GM23338 (cell line): ENCODE measurements around the gene PRDM10. TPM values are rescaled to one million over a fixed set of nuclear protein-coding genes. Genes with fewer than 3 reads are reported as not detected.

Experiments
- ATAC-seq: fragments of 200-7000 bp; cut with Tn5 transposase; 3 replicates; pipeline ENCODE4 v1.9.1; 2020
- DNase-seq: peaks from one replicate; pipeline ENCODE4 v3.0.0-alpha.2; 2015; ENCODE audit warnings: low spot score
- H2AFZ ChIP-seq: fragments of 200-600 bp; sonication (generic); 2 replicates; pipeline ENCODE4 v1.8.0; 2016; ENCODE audit warnings: antibody characterized with exemption, mild to moderate bottlenecking, moderate library complexity
- H3F3A ChIP-seq: fragments of 200-600 bp; sonication (generic); replicated peaks from 2 replicates; pipeline ENCODE4 v1.8.0; 2017; ENCODE audit warnings: antibody characterized with exemption, mixed run types, low read depth
- H3K27ac ChIP-seq: fragments of 200-600 bp; sonication (generic); 2 replicates; pipeline ENCODE4 v1.6.1; 2016; ENCODE audit warnings: low read depth
- H3K27me3 ChIP-seq: fragments of 200-600 bp; sonication (generic); 2 replicates; pipeline ENCODE4 v1.8.0; 2016; ENCODE audit warnings: mild to moderate bottlenecking, mixed run types, moderate library complexity; ENCODE audit not compliant: insufficient read depth
- H3K36me3 ChIP-seq: fragments of 200-600 bp; sonication (generic); 2 replicates; pipeline ENCODE4 v1.8.0; 2016; ENCODE audit warnings: mild to moderate bottlenecking; ENCODE audit not compliant: insufficient read depth
- H3K4me1 ChIP-seq: fragments of 200-600 bp; sonication (generic); 2 replicates; pipeline ENCODE4 v1.8.0; 2016; ENCODE audit warnings: mild to moderate bottlenecking, moderate library complexity; ENCODE audit not compliant: insufficient read depth
- H3K4me2 ChIP-seq: fragments of 200-600 bp; sonication (generic); 2 replicates; pipeline ENCODE4 v1.7.1; 2017; ENCODE audit warnings: mixed run types
- H3K4me3 ChIP-seq: fragments of 200-600 bp; sonication (generic); 2 replicates; pipeline ENCODE4 v1.6.1; 2016; ENCODE audit warnings: mixed run types
- H3K79me2 ChIP-seq: fragments of 200-600 bp; sonication (generic); replicated peaks from 2 replicates; pipeline ENCODE4 v1.8.0; 2017; ENCODE audit warnings: mild to moderate bottlenecking; ENCODE audit not compliant: insufficient read depth
- H3K9me2 ChIP-seq: fragments of 200-600 bp; sonication (generic); 2 replicates; pipeline ENCODE4 v1.8.0; 2017; ENCODE audit not compliant: insufficient read depth
- H4K20me1 ChIP-seq: fragments of 200-600 bp; sonication (generic); replicated peaks from 2 replicates; pipeline ENCODE4 v1.8.0; 2017; ENCODE audit warnings: mild to moderate bottlenecking; ENCODE audit not compliant: insufficient read depth
- H3K27ac Mint-ChIP-seq: 2 replicates; pipeline ENCODE4 v1.8.0; 2020; ENCODE audit warnings: inconsistent platforms, mild to moderate bottlenecking, moderate library complexity, mixed read lengths
- H3K27me3 Mint-ChIP-seq: 3 replicates; pipeline ENCODE4 v1.8.0; 2022; ENCODE audit warnings: low read depth, mild to moderate bottlenecking, moderate library complexity, mixed read lengths, inconsistent platforms; ENCODE audit not compliant: insufficient read depth, poor library complexity
- H3K36me3 Mint-ChIP-seq: 3 replicates; pipeline ENCODE4 v1.8.0; 2021; ENCODE audit warnings: low read depth, mild to moderate bottlenecking, inconsistent platforms, moderate library complexity, mixed read lengths
- H3K4me1 Mint-ChIP-seq: 3 replicates; pipeline ENCODE4 v1.8.0; 2020; ENCODE audit warnings: mild to moderate bottlenecking, inconsistent platforms, mixed read lengths
- H3K4me3 Mint-ChIP-seq: 3 replicates; pipeline ENCODE4 v1.8.0; 2021; ENCODE audit warnings: moderate library complexity, mild to moderate bottlenecking, inconsistent platforms, mixed read lengths
- H3K9me3 Mint-ChIP-seq: 3 replicates; pipeline ENCODE4 v1.8.0; 2020; ENCODE audit warnings: moderate library complexity, mild to moderate bottlenecking, inconsistent platforms, mixed read lengths
- CREB1 ChIP-seq: fragments of 250-450 bp; sonication (Bioruptor Pico); IDR thresholded peaks from 2 replicates; pipeline ENCODE4 v1.5.0; 2020; ENCODE audit warnings: low read depth, mild to moderate bottlenecking, moderate library complexity
- ETS1 ChIP-seq: IDR thresholded peaks from 2 replicates; pipeline ENCODE4 v1.6.1; 2016; ENCODE audit warnings: antibody characterized with exemption
- EZH2 ChIP-seq: fragments of 200-600 bp; sonication (generic); IDR thresholded peaks from one replicate; pipeline ENCODE4 v1.8.0; 2017; ENCODE audit warnings: antibody characterized with exemption, mild to moderate bottlenecking, low read depth; ENCODE audit not compliant: unreplicated experiment
- EZH2phosphoT487 ChIP-seq: fragments of 200-600 bp; sonication (generic); IDR thresholded peaks from one replicate; pipeline ENCODE4 v1.8.1; 2018; ENCODE audit warnings: antibody characterized with exemption; ENCODE audit not compliant: unreplicated experiment
- JUNB ChIP-seq: IDR thresholded peaks from one replicate; pipeline ENCODE4 v1.6.1; 2016; ENCODE audit warnings: antibody characterized with exemption; ENCODE audit not compliant: unreplicated experiment
- NANOG ChIP-seq: IDR thresholded peaks from 2 replicates; pipeline ENCODE4 v1.6.1; 2016; ENCODE audit warnings: antibody characterized with exemption, borderline replicate concordance
- POLR2AphosphoS5 ChIP-seq: IDR thresholded peaks from 2 replicates; pipeline ENCODE4 v1.6.1; 2016; ENCODE audit warnings: antibody characterized with exemption, low read depth
- REST ChIP-seq: IDR thresholded peaks from one replicate; pipeline ENCODE4 v1.6.1; 2018; ENCODE audit warnings: antibody characterized with exemption; ENCODE audit not compliant: unreplicated experiment
- STAT1 ChIP-seq: IDR thresholded peaks from one replicate; pipeline ENCODE4 v1.6.1; 2016; ENCODE audit warnings: antibody characterized with exemption; ENCODE audit not compliant: unreplicated experiment
- ZNF114 ChIP-seq: fragments of 250-450 bp; sonication (Bioruptor Pico); IDR thresholded peaks from 2 replicates; pipeline ENCODE4 v1.5.0; 2020; ENCODE audit warnings: mild to moderate bottlenecking, moderate library complexity
- ZNF331 ChIP-seq: fragments of 250-450 bp; sonication (Bioruptor Pico); IDR thresholded peaks from 2 replicates; pipeline ENCODE4 v1.5.0; 2020; ENCODE audit warnings: low read depth, mild to moderate bottlenecking, moderate library complexity
- polyA plus RNA-seq: library from polyadenylated mRNA; unstranded; fragments of >200 nt; fragmentation: Nextera tagmentation; extraction: Ambion mirVana; gene quantifications from 2 replicates; pipeline ENCODE4 v1.2.1, GENCODE V29; 2016
- total RNA-seq: library from RNA; depleted of rRNA; stranded (reverse); fragments of >200 nt; shearing (Covaris generic); gene quantifications from 2 replicates; pipeline ENCODE4 v1.2.3, GENCODE V29; 2014
- TF ChIP-seq, protein P1 (sequence below): fragments of 250-450 bp; sonication (Bioruptor Pico); IDR thresholded peaks from 2 replicates; pipeline ENCODE4 v1.5.0; 2020; ENCODE audit warnings: mild to moderate bottlenecking, moderate library complexity

Gene PRDM10
- total and polyA plus RNA-seq, 2 experiments from 2014 or later = 5.2 to 14.9 TPM

- TF ChIP-seq REST (no peak), ETS1 (no peak), STAT1 (no peak), ZNF114 (CRISPR knock-in tag) (no peak), CREB1 (CRISPR knock-in tag) (no peak), EZH2phosphoT487 (no peak), EZH2 (no peak)
These were observed 57.3 kb downstream of the PRDM10 start (continued) for GRCh38 chr11:129945373-129945772.

DNA sequence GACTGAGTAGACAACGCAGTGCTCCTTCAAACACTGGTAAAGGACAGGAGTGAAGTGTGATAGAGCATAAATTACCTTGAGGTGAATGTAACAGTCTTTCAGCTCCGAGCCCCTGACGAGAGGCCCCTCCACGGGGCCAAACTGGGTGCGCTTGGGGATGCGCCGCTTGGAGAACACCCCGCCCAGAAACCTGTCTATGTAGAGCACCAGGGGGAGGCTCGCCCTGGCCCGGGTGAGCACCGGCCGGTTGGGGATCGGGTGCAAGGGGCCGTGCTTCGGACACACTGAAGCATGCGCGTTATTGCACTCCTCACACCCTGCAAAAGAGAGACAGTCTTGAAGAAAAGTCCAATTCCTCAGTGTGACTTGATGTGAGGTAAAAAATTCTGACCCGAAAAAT, 57.9 kb downstream of the PRDM10 start:
- Histone ChIP-seq H3K36me3 (peaks cover 8% of the 10 kb centered on the region; the same call in 1 of the 2 replicates), H3F3A (no peaks in the 10 kb centered on the region), H3K79me2 (no peaks in the 10 kb centered on the region), H3K4me2 (no peak overlapping the region), H3K27ac (no peak overlapping the region; the same call in 1 of the 2 replicates), H3K4me1 (no peaks in the 10 kb centered on the region; the same call in 1 of the 2 replicates), H3K9me2 (no peaks in the 10 kb centered on the region), H3K27me3 (no peaks in the 10 kb centered on the region), H2AFZ (no peak overlapping the region), H4K20me1 (peaks cover 5% of the 10 kb centered on the region; the same call in 1 of the 2 replicates), H3K4me3 (no peak overlapping the region)
- Mint-ChIP-seq H3K4me3 (no peak overlapping the region), H3K27me3 (peaks cover 4% of the 10 kb centered on the region), H3K36me3 (peaks cover 21% of the 10 kb centered on the region), H3K9me3 (no peaks in the 10 kb centered on the region), H3K4me1 (peaks cover 27% of the 10 kb centered on the region), H3K27ac (no peak overlapping the region)
- ATAC-seq (no peak), DNase-seq (no peak)
- TF ChIP-seq NANOG = no peak
- TF ChIP-seq JUNB = no peak
- no peak for TF ChIP-seq CREB1 (CRISPR knock-in tag)
- TF ChIP-seq ZNF114 (CRISPR knock-in tag) = no peak
- TF ChIP-seq EZH2phosphoT487 = no peak
- no peak for TF ChIP-seq ZNF331
- no peak for TF ChIP-seq POLR2AphosphoS5
- TF ChIP-seq, protein P1, sequence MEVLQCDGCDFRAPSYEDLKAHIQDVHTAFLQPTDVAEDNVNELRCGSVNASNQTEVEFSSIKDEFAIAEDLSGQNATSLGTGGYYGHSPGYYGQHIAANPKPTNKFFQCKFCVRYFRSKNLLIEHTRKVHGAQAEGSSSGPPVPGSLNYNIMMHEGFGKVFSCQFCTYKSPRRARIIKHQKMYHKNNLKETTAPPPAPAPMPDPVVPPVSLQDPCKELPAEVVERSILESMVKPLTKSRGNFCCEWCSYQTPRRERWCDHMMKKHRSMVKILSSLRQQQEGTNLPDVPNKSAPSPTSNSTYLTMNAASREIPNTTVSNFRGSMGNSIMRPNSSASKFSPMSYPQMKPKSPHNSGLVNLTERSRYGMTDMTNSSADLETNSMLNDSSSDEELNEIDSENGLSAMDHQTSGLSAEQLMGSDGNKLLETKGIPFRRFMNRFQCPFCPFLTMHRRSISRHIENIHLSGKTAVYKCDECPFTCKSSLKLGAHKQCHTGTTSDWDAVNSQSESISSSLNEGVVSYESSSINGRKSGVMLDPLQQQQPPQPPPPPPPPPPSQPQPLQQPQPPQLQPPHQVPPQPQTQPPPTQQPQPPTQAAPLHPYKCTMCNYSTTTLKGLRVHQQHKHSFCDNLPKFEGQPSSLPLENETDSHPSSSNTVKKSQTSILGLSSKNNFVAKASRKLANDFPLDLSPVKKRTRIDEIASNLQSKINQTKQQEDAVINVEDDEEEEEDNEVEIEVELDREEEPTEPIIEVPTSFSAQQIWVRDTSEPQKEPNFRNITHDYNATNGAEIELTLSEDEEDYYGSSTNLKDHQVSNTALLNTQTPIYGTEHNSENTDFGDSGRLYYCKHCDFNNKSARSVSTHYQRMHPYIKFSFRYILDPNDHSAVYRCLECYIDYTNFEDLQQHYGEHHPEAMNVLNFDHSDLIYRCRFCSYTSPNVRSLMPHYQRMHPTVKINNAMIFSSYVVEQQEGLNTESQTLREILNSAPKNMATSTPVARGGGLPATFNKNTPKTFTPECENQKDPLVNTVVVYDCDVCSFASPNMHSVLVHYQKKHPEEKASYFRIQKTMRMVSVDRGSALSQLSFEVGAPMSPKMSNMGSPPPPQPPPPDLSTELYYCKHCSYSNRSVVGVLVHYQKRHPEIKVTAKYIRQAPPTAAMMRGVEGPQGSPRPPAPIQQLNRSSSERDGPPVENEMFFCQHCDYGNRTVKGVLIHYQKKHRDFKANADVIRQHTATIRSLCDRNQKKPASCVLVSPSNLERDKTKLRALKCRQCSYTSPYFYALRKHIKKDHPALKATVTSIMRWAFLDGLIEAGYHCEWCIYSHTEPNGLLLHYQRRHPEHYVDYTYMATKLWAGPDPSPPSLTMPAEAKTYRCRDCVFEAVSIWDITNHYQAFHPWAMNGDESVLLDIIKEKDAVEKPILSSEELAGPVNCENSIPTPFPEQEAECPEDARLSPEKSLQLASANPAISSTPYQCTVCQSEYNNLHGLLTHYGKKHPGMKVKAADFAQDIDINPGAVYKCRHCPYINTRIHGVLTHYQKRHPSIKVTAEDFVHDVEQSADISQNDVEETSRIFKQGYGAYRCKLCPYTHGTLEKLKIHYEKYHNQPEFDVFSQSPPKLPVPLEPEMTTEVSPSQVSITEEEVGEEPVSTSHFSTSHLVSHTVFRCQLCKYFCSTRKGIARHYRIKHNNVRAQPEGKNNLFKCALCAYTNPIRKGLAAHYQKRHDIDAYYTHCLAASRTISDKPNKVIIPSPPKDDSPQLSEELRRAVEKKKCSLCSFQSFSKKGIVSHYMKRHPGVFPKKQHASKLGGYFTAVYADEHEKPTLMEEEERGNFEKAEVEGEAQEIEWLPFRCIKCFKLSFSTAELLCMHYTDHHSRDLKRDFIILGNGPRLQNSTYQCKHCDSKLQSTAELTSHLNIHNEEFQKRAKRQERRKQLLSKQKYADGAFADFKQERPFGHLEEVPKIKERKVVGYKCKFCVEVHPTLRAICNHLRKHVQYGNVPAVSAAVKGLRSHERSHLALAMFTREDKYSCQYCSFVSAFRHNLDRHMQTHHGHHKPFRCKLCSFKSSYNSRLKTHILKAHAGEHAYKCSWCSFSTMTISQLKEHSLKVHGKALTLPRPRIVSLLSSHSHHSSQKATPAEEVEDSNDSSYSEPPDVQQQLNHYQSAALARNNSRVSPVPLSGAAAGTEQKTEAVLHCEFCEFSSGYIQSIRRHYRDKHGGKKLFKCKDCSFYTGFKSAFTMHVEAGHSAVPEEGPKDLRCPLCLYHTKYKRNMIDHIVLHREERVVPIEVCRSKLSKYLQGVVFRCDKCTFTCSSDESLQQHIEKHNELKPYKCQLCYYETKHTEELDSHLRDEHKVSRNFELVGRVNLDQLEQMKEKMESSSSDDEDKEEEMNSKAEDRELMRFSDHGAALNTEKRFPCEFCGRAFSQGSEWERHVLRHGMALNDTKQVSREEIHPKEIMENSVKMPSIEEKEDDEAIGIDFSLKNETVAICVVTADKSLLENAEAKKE (CRISPR knock-in tag) = no peak
- TF ChIP-seq EZH2 = no peak
